Nephron (organoid): Measurements from ENCODE around the gene TMEM235.

Source experiments
- H3K27ac Mint-ChIP-seq, 3 experiments: 2 replicates each; pipeline ENCODE4 v1.8.0; 2020; ENCODE audit warnings: mixed read lengths in 3 of 3, mild to moderate bottlenecking in 2 of 3, moderate library complexity in 1 of 3
- H3K27me3 Mint-ChIP-seq: 2 replicates; pipeline ENCODE4 v1.8.0; 2021; ENCODE audit warnings: low read depth, mild to moderate bottlenecking, moderate library complexity, mixed read lengths
- H3K36me3 Mint-ChIP-seq: 2 replicates; pipeline ENCODE4 v1.8.0; 2020; ENCODE audit warnings: low read depth, mixed read lengths
- H3K4me1 Mint-ChIP-seq: 2 replicates; pipeline ENCODE4 v1.8.0; 2020; ENCODE audit warnings: mixed read lengths
- H3K4me3 Mint-ChIP-seq, 3 experiments: 2 replicates each; pipeline ENCODE4 v1.8.0; 2020; ENCODE audit warnings: mild to moderate bottlenecking in 3 of 3, mixed read lengths in 3 of 3, moderate library complexity in 2 of 3
- H3K9me3 Mint-ChIP-seq: 2 replicates; pipeline ENCODE4 v1.8.0; 2020; ENCODE audit warnings: mixed read lengths
- TF ChIP-seq, protein P1 (sequence below), 3 experiments: fragments of 200-600 bp; sonication (generic); IDR thresholded peaks; one replicate each; pipeline ENCODE4 v1.5.0; 2021; ENCODE audit warnings: antibody characterized with exemption in 3 of 3; ENCODE audit not compliant: unreplicated experiment in 3 of 3

The TMEM235 gene

DNA sequence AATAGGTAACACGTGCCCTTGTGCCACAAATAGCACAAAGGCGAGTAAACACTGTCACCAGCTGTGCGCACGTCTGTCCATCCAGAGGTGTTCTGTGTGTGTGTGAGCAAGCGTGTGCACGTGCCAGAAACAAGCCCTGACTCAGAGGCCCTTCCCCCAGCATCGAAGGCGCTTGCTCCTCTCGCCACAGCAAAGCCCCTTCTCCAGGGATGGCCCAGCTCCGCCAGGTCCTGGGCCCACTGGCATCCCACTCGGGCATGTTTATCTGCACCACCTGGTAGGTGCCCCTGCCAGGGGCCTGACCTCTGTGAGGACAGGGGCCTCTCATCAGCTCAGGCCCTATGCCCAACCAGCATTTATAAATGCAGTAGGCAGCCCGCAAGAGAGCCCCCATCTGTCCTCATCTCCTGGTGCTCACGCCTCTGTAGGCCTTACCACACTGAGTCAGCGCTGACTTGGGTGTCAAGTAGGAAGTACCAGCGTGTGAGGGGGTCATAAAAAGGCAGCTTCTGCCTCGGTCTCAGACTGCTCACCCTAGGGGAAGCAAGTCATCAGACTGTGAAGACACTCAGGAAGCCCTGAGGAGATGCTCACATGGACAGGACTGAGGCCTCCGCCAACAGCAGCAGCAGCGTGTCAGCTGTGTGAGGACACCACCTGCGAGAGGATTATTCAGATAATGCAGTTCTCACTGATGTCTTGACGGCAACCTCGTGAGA, 10.8 kb downstream of the TMEM235 start:
- Mint-ChIP-seq H3K4me3 (no peak overlapping the region), H3K27ac (no peak overlapping the region), H3K36me3 (no peaks in the 10 kb centered on the region), H3K9me3 (peaks cover 10% of the 10 kb centered on the region), H3K27me3 (peaks cover 5% of the 10 kb centered on the region), H3K4me1 (peaks cover 17% of the 10 kb centered on the region)
- TF ChIP-seq, protein P1, sequence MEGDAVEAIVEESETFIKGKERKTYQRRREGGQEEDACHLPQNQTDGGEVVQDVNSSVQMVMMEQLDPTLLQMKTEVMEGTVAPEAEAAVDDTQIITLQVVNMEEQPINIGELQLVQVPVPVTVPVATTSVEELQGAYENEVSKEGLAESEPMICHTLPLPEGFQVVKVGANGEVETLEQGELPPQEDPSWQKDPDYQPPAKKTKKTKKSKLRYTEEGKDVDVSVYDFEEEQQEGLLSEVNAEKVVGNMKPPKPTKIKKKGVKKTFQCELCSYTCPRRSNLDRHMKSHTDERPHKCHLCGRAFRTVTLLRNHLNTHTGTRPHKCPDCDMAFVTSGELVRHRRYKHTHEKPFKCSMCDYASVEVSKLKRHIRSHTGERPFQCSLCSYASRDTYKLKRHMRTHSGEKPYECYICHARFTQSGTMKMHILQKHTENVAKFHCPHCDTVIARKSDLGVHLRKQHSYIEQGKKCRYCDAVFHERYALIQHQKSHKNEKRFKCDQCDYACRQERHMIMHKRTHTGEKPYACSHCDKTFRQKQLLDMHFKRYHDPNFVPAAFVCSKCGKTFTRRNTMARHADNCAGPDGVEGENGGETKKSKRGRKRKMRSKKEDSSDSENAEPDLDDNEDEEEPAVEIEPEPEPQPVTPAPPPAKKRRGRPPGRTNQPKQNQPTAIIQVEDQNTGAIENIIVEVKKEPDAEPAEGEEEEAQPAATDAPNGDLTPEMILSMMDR (IDR thresholded peaks at IDR 0.05; ENCODE audit: unreplicated experiment in 3 of 3), result no peak

DNA sequence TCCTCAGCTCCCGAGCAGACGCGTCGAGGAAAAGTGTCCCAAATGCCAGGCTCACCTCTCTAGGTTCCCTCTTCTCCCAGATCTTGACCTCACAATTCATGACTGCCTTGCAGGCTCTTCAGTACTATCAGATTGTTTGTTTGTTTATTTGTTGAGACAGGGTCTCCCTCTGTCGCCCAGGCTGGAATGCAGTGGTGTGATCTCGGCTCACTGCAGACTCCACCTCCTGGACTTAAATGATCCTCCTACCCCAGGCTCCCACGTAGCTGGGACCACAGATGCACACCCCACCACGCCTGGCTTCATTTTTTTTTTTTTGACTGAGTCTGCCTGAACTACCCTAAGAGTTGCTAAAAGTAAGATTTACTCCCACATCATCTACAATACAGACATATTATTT, 15.9 kb downstream of the TMEM235 start:
- H3K36me3 Mint-ChIP-seq, result no peaks in the 10 kb centered on the region

DNA sequence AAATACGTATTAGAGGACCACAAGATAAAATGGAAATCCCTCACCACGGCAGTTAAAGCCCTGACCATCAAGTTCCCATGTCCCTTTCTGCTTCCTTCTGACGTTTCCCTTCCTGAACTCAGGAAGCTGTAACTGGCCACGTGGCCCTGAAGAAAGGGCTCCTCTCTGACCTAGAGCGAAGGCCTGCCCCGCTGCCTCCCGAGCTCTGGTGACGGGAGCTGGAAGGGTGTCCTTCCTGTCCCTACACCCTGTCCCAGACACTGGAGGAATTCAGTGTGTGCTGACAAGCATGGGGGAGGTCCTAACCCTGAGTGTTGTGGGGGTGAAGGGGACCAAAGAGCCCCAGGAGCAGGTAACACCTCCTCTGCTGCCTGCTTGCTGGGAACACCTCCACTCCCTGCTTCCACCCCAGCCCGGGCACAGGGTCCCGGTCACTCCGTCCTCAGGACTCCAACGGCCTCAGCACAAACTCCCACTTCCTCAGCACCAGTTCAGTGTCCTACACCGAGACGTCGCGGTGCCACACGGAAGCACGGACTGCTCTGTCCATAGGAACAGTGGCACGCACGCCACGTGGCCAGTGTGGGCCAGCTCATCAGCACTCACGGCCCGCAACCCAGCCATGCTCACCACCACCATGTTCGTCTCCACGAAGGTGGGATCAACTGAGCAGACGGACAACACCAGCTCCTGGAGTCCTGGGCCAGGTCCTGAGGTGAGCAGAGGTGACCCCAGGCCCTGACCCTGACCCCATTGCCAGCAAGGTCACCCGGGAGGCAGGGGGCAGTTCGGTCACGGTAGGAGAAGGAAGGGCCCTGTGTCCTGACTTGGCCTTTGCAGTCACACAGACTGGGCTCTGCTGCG, 16.9 kb downstream of the TMEM235 start:
- no peak overlapping the region for H3K27ac Mint-ChIP-seq
- TF ChIP-seq, protein P1 (IDR thresholded peaks at IDR 0.05; ENCODE audit: unreplicated experiment in 3 of 3), result no peak
- H3K4me3 Mint-ChIP-seq, result no peak overlapping the region
- H3K4me1 Mint-ChIP-seq, result peaks cover 7% of the 10 kb centered on the region
- no peaks in the 10 kb centered on the region for H3K36me3 Mint-ChIP-seq
- H3K9me3 Mint-ChIP-seq, result peaks cover 10% of the 10 kb centered on the region
- H3K27me3 Mint-ChIP-seq, result peaks cover 8% of the 10 kb centered on the region

More for the DNA sequence above, 15.9 kb downstream of the TMEM235 start:
- peak overlapping the region in 2 of 3 experiments; percentile 31 to 47 for H3K27ac Mint-ChIP-seq
- no peak overlapping the region for H3K4me3 Mint-ChIP-seq
- TF ChIP-seq, protein P1 (IDR thresholded peaks at IDR 0.05; ENCODE audit: unreplicated experiment in 3 of 3), result no peak
- H3K4me1 Mint-ChIP-seq, result peaks cover 7% of the 10 kb centered on the region
- H3K27me3 Mint-ChIP-seq, result peaks cover 8% of the 10 kb centered on the region
- peaks cover 10% of the 10 kb centered on the region for H3K9me3 Mint-ChIP-seq

DNA sequence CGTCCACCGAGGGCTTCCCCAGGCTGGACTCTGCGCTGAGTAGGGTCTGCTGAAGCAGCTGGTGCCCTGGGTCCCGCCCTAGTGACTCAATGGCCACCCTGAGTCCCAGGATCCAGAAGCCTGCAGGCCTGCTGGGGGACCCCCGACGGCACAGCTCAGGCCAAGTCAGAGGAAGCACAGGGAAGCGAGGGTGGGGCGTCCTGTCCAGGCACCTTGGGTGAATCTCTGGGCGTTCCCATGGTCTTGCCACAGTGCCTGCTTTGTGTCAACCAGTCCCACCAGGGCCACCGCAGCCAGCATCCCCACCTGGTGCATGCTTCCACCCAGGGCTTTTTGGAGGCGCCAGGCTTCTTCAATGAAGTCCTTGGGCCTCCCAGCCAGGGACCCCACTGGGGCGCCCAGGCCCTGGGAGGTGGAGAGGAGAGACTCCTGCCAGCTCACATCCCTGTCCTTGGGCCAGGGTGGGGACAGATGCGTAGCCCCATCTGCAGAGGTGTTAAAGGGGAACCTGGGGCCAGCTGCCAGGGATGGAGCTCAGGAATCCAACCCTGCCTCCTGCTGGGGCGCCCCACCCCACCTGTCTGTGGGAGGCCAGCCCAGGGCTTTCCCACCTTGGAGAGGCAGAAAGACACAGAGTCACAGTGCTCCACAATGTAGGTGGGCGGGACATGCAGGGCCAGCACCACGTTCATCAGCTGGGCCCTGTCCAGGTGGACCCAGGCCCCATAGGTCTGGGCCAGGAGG, 17.8 kb downstream of the TMEM235 start:
- TF ChIP-seq, protein P1 (IDR thresholded peaks at IDR 0.05; ENCODE audit: unreplicated experiment in 3 of 3), result no peak
- H3K4me1 Mint-ChIP-seq, result peaks cover 7% of the 10 kb centered on the region
- no peak overlapping the region for H3K27ac Mint-ChIP-seq
- no peaks in the 10 kb centered on the region for H3K36me3 Mint-ChIP-seq
- H3K4me3 Mint-ChIP-seq, result no peak overlapping the region
- peaks cover 10% of the 10 kb centered on the region for H3K9me3 Mint-ChIP-seq
- peaks cover 8% of the 10 kb centered on the region for H3K27me3 Mint-ChIP-seq

DNA sequence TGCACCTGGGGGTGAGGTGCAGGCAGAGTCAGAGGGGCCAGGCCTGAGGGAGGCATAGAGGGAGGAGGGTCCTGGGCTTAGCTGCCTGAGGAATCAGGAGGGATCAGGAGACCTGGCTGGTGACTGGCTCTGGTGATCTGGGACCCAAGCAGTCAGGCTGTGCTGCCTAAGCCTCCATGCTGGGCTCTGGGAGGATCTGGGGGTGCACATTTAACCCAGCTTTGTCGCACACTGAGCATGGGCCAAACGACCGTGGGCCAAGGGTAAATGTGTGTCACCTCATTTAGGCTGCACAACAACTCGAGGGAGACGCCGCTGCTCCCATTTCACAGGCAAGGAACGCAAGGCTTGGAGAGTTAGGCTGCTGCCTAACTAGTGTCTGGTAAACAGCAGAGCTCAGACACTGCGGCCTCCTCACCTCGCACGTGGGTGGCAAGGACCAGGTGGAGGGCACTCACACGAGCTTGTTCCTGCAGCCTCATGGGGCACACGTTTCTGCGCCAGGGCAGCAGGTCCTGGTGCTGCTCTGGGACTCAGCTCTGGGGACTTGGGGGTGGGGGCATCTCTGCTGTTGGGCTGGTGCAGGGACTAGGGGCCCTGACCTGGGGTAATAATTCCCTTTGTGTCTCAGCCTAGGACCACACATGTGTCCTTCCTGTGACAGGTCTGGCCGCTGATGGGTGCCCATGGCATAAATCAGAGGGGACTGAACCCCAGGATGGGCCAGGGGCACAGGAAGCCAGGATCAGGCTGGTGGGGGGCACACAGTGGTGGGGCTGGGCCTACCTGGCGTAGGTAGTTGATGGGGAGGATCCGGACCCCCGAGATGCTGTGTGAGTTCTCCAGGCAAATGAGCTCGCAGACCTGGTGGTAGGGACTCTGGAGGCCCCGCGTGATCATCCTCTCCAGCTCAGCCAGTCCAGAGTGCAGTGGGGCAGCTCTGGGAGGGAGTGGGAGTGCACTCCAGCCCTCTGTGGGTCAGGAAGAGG, 18.7 kb downstream of the TMEM235 start:
- no peak overlapping the region for H3K27ac Mint-ChIP-seq
- TF ChIP-seq, protein P1 (IDR thresholded peaks at IDR 0.05; ENCODE audit: unreplicated experiment in 3 of 3), result no peak
- H3K4me1 Mint-ChIP-seq, result peaks cover 12% of the 10 kb centered on the region

More for the DNA sequence above, 18.7 kb downstream of the TMEM235 start:
- H3K4me3 Mint-ChIP-seq, result peak overlapping the region; percentile 35 to 43 (median 36)
- peaks cover 8% of the 10 kb centered on the region for H3K9me3 Mint-ChIP-seq
- H3K36me3 Mint-ChIP-seq, result no peaks in the 10 kb centered on the region
- H3K27me3 Mint-ChIP-seq, result peaks cover 8% of the 10 kb centered on the region
